Gastrocnemius medialis (tissue), 4 donors: ENCODE results near the gene PSAP.

ENCODE experiments used
- POLR2A ChIP-seq, 2 donors: fragments of 450-650 bp; IDR thresholded peaks; one replicate each; pipeline ENCODE4 v1.6.1; 2017; ENCODE audit warnings: antibody characterized with exemption in 2 of 2, mild to moderate bottlenecking in 2 of 2, moderate library complexity in 2 of 2
- TF ChIP-seq, protein P1 (sequence below), 5 experiments: fragments of 450-650 bp in 3 of 5; fragments of 200-600 bp in 2 of 5; sonication (generic) in 2 of 5; IDR thresholded peaks in 4 of 5; conservative IDR thresholded peaks in 1 of 5; 1 replicate in 4 of 5; 2 replicates in 1 of 5; pipeline ENCODE4 v1.5.1; 2016 to 2019; ENCODE audit warnings: antibody characterized with exemption in 5 of 5, mild to moderate bottlenecking in 3 of 5, moderate library complexity in 3 of 5

GRCh38 chr10:71790749-71791440 is 60.2 kb downstream of the PSAP start:
- TF ChIP-seq, protein P1, sequence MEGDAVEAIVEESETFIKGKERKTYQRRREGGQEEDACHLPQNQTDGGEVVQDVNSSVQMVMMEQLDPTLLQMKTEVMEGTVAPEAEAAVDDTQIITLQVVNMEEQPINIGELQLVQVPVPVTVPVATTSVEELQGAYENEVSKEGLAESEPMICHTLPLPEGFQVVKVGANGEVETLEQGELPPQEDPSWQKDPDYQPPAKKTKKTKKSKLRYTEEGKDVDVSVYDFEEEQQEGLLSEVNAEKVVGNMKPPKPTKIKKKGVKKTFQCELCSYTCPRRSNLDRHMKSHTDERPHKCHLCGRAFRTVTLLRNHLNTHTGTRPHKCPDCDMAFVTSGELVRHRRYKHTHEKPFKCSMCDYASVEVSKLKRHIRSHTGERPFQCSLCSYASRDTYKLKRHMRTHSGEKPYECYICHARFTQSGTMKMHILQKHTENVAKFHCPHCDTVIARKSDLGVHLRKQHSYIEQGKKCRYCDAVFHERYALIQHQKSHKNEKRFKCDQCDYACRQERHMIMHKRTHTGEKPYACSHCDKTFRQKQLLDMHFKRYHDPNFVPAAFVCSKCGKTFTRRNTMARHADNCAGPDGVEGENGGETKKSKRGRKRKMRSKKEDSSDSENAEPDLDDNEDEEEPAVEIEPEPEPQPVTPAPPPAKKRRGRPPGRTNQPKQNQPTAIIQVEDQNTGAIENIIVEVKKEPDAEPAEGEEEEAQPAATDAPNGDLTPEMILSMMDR (IDR thresholded peaks at IDR 0.05 in 4 of 5, conservative IDR thresholded peaks at IDR 0.05 in 1 of 5) = no peak
- no peak for TF ChIP-seq POLR2A (IDR thresholded peaks at IDR 0.05)
